ENCODE data around the gene HIGD1B.

Gene HIGD1B

DNA sequence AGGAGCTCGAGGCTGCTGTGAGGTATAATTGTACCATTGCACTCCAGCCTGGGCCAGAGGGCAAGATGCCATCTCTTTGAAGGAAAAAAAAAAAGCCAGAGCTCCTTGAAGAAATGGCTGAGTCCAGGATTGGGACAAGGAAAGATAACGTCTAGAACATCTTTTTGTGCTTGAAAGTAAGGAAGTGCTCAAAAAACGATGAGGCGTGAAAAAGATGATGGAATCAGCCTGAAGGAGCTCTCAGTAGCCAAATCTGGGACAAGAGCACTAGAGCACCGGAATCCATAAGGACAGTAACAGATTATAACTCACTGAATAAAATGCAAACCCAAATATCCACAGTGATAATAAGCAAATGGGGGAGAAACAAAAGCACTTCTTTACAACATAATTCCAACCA lies 29.4 kb downstream of the HIGD1B start:
- Histone ChIP-seq H2BK5ac (ENCODE audit: low read depth, low read length, poor library complexity, severe bottlenecking) (no peak overlapping the region), H3K23ac (ENCODE audit: low read length in 2 of 2) (no peak overlapping the region), H3K4me2 (ENCODE audit: low read length, poor library complexity, severe bottlenecking) (no peak overlapping the region), H4K8ac (ENCODE audit: low read length) (no peak overlapping the region), H2AFZ (ENCODE audit: low read depth, low read length) (no peak overlapping the region), H3K79me1 (replicated peaks; ENCODE audit: low read length, poor library complexity, severe bottlenecking) (peaks cover 16% of the 10 kb centered on the region), H4K91ac (ENCODE audit: low read length) (no peak overlapping the region), H3K4me1 (ENCODE audit: control insufficient read depth, insufficient read depth, low read depth, low read length) (peaks cover 3% of the 10 kb centered on the region), H3K18ac (ENCODE audit: low read depth in 1 of 2, low read length in 2 of 2) (no peak overlapping the region), H2BK15ac (ENCODE audit: low read depth, poor library complexity, severe bottlenecking) (no peak overlapping the region), H3K9me3 (ENCODE audit: control insufficient read depth, low read length) (no peaks in the 10 kb centered on the region), H3K9ac (ENCODE audit: low read length) (no peak overlapping the region), H2BK120ac (ENCODE audit: low read depth, low read length) (no peak overlapping the region), H3K4ac (ENCODE audit: low read depth in 1 of 2, low read length in 2 of 2) (no peak overlapping the region), H3K27ac (ENCODE audit: low read length, poor library complexity, severe bottlenecking) (no peak overlapping the region), H3K36me3 (ENCODE audit: control insufficient read depth in 1 of 2, insufficient read depth in 2 of 2, low read depth in 1 of 2, low read length in 2 of 2) (peaks cover 52 to 82% of the 10 kb centered on the region in 2 experiments), H2BK12ac (ENCODE audit: low read length in 2 of 2) (no peak overlapping the region), H3K14ac (ENCODE audit: low read length in 2 of 2) (no peak overlapping the region), H2AK5ac (ENCODE audit: low read length, severe bottlenecking) (no peak overlapping the region), H3K27me3 (ENCODE audit: control insufficient read depth in 1 of 2, insufficient read depth in 1 of 2, low read length in 2 of 2) (no peaks in the 10 kb centered on the region), H3K4me3 (ENCODE audit: insufficient read depth in 1 of 2, low read depth in 1 of 2, low read length in 2 of 2) (no peak overlapping the region)
- WGBS = 98% methylated on average over 5 of the region's 5 CpGs
- DNase-seq = no peak

DNA sequence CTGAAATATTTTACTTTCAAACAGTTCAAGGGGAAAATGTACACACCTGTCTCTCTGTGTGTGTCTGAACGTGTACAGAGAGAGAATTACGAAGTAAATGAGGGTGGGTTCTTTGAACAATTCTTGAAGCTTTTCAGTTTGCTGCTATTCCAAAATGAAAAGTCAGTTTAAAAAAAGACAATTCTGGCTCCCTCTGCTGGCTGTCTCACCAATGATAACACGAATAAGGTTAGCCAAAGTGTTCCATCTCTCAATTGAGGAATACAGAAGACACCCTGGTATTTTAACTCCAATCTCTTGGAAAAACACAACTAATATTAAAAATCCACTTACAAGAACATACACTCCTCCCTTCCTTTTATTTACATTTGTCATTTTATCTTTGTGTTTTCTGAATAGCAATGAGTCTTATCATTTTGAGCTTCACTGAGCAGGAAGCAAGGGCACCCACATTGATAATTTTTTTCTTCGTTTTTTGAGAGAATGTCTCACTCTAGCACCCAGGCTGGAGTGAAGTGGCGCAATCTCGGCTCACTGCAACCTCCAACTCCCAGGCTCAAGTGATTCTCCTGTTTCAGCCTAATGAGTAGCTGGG lies 31.0 kb downstream of the HIGD1B start:
- Histone ChIP-seq H4K8ac (ENCODE audit: low read length) (no peak overlapping the region), H2BK12ac (ENCODE audit: low read length in 2 of 2) (no peak overlapping the region), H3K9me3 (ENCODE audit: control insufficient read depth, low read length) (no peaks in the 10 kb centered on the region), H3K4ac (ENCODE audit: low read depth in 1 of 2, low read length in 2 of 2) (no peak overlapping the region), H2AK5ac (ENCODE audit: low read length, severe bottlenecking) (no peak overlapping the region), H3K4me2 (ENCODE audit: low read length, poor library complexity, severe bottlenecking) (no peak overlapping the region), H4K91ac (ENCODE audit: low read length) (no peak overlapping the region), H3K4me3 (ENCODE audit: insufficient read depth in 1 of 2, low read depth in 1 of 2, low read length in 2 of 2) (no peak overlapping the region), H3K36me3 (ENCODE audit: control insufficient read depth in 1 of 2, insufficient read depth in 2 of 2, low read depth in 1 of 2, low read length in 2 of 2) (peaks cover 51 to 84% of the 10 kb centered on the region in 2 experiments), H3K27ac (ENCODE audit: low read length, poor library complexity, severe bottlenecking) (no peak overlapping the region), H3K9ac (ENCODE audit: low read length) (no peak overlapping the region), H3K14ac (ENCODE audit: low read length in 2 of 2) (no peak overlapping the region), H2BK15ac (ENCODE audit: low read depth, poor library complexity, severe bottlenecking) (no peak overlapping the region), H3K27me3 (ENCODE audit: control insufficient read depth in 1 of 2, insufficient read depth in 1 of 2, low read length in 2 of 2) (no peaks in the 10 kb centered on the region), H3K4me1 (ENCODE audit: control insufficient read depth, insufficient read depth, low read depth, low read length) (no peaks in the 10 kb centered on the region), H3K18ac (ENCODE audit: low read depth in 1 of 2, low read length in 2 of 2) (no peak overlapping the region), H2BK120ac (ENCODE audit: low read depth, low read length) (no peak overlapping the region), H3K23ac (ENCODE audit: low read length in 2 of 2) (no peak overlapping the region), H2BK5ac (ENCODE audit: low read depth, low read length, poor library complexity, severe bottlenecking) (no peak overlapping the region), H3K79me1 (replicated peaks; ENCODE audit: low read length, poor library complexity, severe bottlenecking) (peaks cover 19% of the 10 kb centered on the region), H2AFZ (ENCODE audit: low read depth, low read length) (no peak overlapping the region)
- peak; percentile 52 for DNase-seq
- WGBS = 62% methylated on average over 6 of the region's 6 CpGs

- Histone ChIP-seq H3K27me3 (ENCODE audit: control insufficient read depth in 1 of 2, insufficient read depth in 1 of 2, low read length in 2 of 2) (no peaks in the 10 kb centered on the region), H2AK5ac (ENCODE audit: low read length, severe bottlenecking) (no peak overlapping the region), H3K27ac (ENCODE audit: low read length, poor library complexity, severe bottlenecking) (no peak overlapping the region), H3K18ac (ENCODE audit: low read depth in 1 of 2, low read length in 2 of 2) (no peak overlapping the region), H3K4me3 (ENCODE audit: insufficient read depth in 1 of 2, low read depth in 1 of 2, low read length in 2 of 2) (no peak overlapping the region), H4K91ac (ENCODE audit: low read length) (no peak overlapping the region), H3K79me1 (replicated peaks; ENCODE audit: low read length, poor library complexity, severe bottlenecking) (peaks cover 16% of the 10 kb centered on the region), H4K8ac (ENCODE audit: low read length) (no peak overlapping the region), H2AFZ (ENCODE audit: low read depth, low read length) (no peak overlapping the region), H2BK120ac (ENCODE audit: low read depth, low read length) (no peak overlapping the region), H3K9me3 (ENCODE audit: control insufficient read depth, low read length) (no peaks in the 10 kb centered on the region), H3K4me2 (ENCODE audit: low read length, poor library complexity, severe bottlenecking) (no peak overlapping the region), H2BK5ac (ENCODE audit: low read depth, low read length, poor library complexity, severe bottlenecking) (no peak overlapping the region), H3K14ac (ENCODE audit: low read length in 2 of 2) (no peak overlapping the region), H3K4me1 (ENCODE audit: control insufficient read depth, insufficient read depth, low read depth, low read length) (no peaks in the 10 kb centered on the region), H3K23ac (ENCODE audit: low read length in 2 of 2) (no peak overlapping the region), H3K4ac (ENCODE audit: low read depth in 1 of 2, low read length in 2 of 2) (no peak overlapping the region), H2BK15ac (ENCODE audit: low read depth, poor library complexity, severe bottlenecking) (no peak overlapping the region), H3K36me3 (ENCODE audit: control insufficient read depth in 1 of 2, insufficient read depth in 2 of 2, low read depth in 1 of 2, low read length in 2 of 2) (peaks cover 51 to 85% of the 10 kb centered on the region in 2 experiments), H2BK12ac (ENCODE audit: low read length in 2 of 2) (no peak overlapping the region), H3K9ac (ENCODE audit: low read length) (no peak overlapping the region)
- no peak for DNase-seq
- WGBS = 97% methylated on average over 6 of the region's 6 CpGs
These were observed 31.7 kb downstream of the HIGD1B start for GRCh38 chr17:44879376-44879775.

DNA sequence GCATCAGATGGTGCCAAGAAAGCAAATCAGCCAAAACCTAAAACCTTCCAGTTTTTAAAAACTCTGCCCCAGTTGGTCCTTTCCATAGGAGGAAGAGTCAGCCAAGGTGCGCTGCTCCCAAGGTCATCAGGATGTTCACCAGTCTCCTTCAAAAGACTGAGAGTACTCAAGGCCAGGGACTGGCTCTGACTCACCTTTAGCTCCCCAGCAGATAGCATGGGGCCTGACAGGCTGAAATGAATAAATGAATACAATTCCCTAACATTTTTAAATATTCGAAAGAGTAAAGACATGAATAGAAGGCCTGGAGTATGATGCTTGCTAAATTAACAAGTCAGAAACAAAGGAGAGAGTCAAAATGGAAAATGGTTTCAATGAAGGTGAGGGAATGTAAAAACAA lies 32.4 kb downstream of the HIGD1B start:
- Histone ChIP-seq H3K9me3 (ENCODE audit: control insufficient read depth, low read length) (no peaks in the 10 kb centered on the region), H3K4me2 (ENCODE audit: low read length, poor library complexity, severe bottlenecking) (no peak overlapping the region), H2AK5ac (ENCODE audit: low read length, severe bottlenecking) (no peak overlapping the region), H3K14ac (ENCODE audit: low read length in 2 of 2) (no peak overlapping the region), H3K4ac (ENCODE audit: low read depth in 1 of 2, low read length in 2 of 2) (no peak overlapping the region), H2BK12ac (ENCODE audit: low read length in 2 of 2) (no peak overlapping the region), H2BK120ac (ENCODE audit: low read depth, low read length) (no peak overlapping the region), H3K79me1 (replicated peaks; ENCODE audit: low read length, poor library complexity, severe bottlenecking) (peaks cover 14% of the 10 kb centered on the region), H2BK5ac (ENCODE audit: low read depth, low read length, poor library complexity, severe bottlenecking) (no peak overlapping the region), H3K4me3 (ENCODE audit: insufficient read depth in 1 of 2, low read depth in 1 of 2, low read length in 2 of 2) (no peak overlapping the region), H3K9ac (ENCODE audit: low read length) (no peak overlapping the region), H4K91ac (ENCODE audit: low read length) (no peak overlapping the region), H3K4me1 (ENCODE audit: control insufficient read depth, insufficient read depth, low read depth, low read length) (no peaks in the 10 kb centered on the region), H3K36me3 (ENCODE audit: control insufficient read depth in 1 of 2, insufficient read depth in 2 of 2, low read depth in 1 of 2, low read length in 2 of 2) (peaks cover 50 to 86% of the 10 kb centered on the region in 2 experiments), H3K18ac (ENCODE audit: low read depth in 1 of 2, low read length in 2 of 2) (no peak overlapping the region), H3K23ac (ENCODE audit: low read length in 2 of 2) (no peak overlapping the region), H3K27ac (ENCODE audit: low read length, poor library complexity, severe bottlenecking) (no peak overlapping the region), H2AFZ (ENCODE audit: low read depth, low read length) (no peak overlapping the region), H3K27me3 (ENCODE audit: control insufficient read depth in 1 of 2, insufficient read depth in 1 of 2, low read length in 2 of 2) (no peaks in the 10 kb centered on the region), H2BK15ac (ENCODE audit: low read depth, poor library complexity, severe bottlenecking) (no peak overlapping the region), H4K8ac (ENCODE audit: low read length) (no peak overlapping the region)
- 100% methylated on average over 2 of the region's 2 CpGs for WGBS
- no peak for DNase-seq

All from mesenchymal stem cell (in vitro differentiated cells and primary cell).